GM23248 (cell line): ENCODE measurements around the gene PPP2R2D. TPM values are rescaled to one million over a fixed set of nuclear protein-coding genes. Genes with fewer than 3 reads are reported as not detected.

Experiments
- DNase-seq: peaks from one replicate; pipeline ENCODE4 v3.0.0-alpha.2; 2015
- H2AFZ ChIP-seq: fragments of 200-600 bp; sonication (generic); 2 replicates; pipeline ENCODE4 v1.6.1; 2016; ENCODE audit warnings: antibody characterized with exemption
- H3F3A ChIP-seq: fragments of 200-600 bp; sonication (generic); 2 replicates; pipeline ENCODE4 v1.6.1; 2016; ENCODE audit warnings: mild to moderate bottlenecking, antibody characterized with exemption, mixed run types; ENCODE audit not compliant: insufficient read depth
- H3K27ac ChIP-seq: fragments of 200-600 bp; sonication (generic); 2 replicates; pipeline ENCODE4 v1.5.1; 2016; ENCODE audit warnings: mild to moderate bottlenecking
- H3K27me3 ChIP-seq: fragments of 200-600 bp; sonication (generic); replicated peaks from 2 replicates; pipeline ENCODE4 v1.6.1; 2016; ENCODE audit warnings: mild to moderate bottlenecking; ENCODE audit not compliant: insufficient read depth
- H3K36me3 ChIP-seq: fragments of 200-600 bp; sonication (generic); 2 replicates; pipeline ENCODE4 v1.6.1; 2016; ENCODE audit warnings: low read depth, mild to moderate bottlenecking
- H3K4me1 ChIP-seq: fragments of 200-600 bp; sonication (generic); 2 replicates; pipeline ENCODE4 v1.6.1; 2016; ENCODE audit warnings: mild to moderate bottlenecking; ENCODE audit not compliant: insufficient read depth
- H3K4me2 ChIP-seq: fragments of 200-600 bp; sonication (generic); one replicate; pipeline ENCODE4 v1.6.1; 2016; ENCODE audit warnings: mild to moderate bottlenecking; ENCODE audit not compliant: unreplicated experiment
- H3K4me3 ChIP-seq: fragments of 200-600 bp; sonication (generic); 2 replicates; pipeline ENCODE4 v1.5.1; 2016; ENCODE audit warnings: mild to moderate bottlenecking
- H3K79me2 ChIP-seq: fragments of 200-600 bp; sonication (generic); 2 replicates; pipeline ENCODE4 v1.6.1; 2016; ENCODE audit warnings: mild to moderate bottlenecking; ENCODE audit not compliant: insufficient read depth
- H3K9ac ChIP-seq: fragments of 200-600 bp; sonication (generic); 2 replicates; pipeline ENCODE4 v1.6.1; 2016; ENCODE audit warnings: mild to moderate bottlenecking
- H3K9me2 ChIP-seq: fragments of 200-600 bp; sonication (generic); 2 replicates; pipeline ENCODE4 v1.6.1; 2016; ENCODE audit warnings: mixed run types, mild to moderate bottlenecking, moderate library complexity; ENCODE audit not compliant: insufficient read depth
- H3K9me3 ChIP-seq: fragments of 200-600 bp; sonication (generic); one replicate; pipeline ENCODE4 v1.6.1; 2017; ENCODE audit warnings: low read depth
- H4K20me1 ChIP-seq: fragments of 200-600 bp; sonication (generic); 2 replicates; pipeline ENCODE4 v1.6.0; 2016; ENCODE audit not compliant: insufficient read depth
- EZH2 ChIP-seq: fragments of 200-600 bp; sonication (generic); IDR thresholded peaks from 2 replicates; pipeline ENCODE4 v1.6.1; 2018; ENCODE audit warnings: antibody characterized with exemption, mild to moderate bottlenecking; ENCODE audit not compliant: insufficient read depth, poor library complexity, severe bottlenecking
- EZH2phosphoT487 ChIP-seq: fragments of 200-600 bp; sonication (generic); IDR thresholded peaks from 2 replicates; pipeline ENCODE4 v1.6.1; 2018; ENCODE audit warnings: antibody characterized with exemption, moderate library complexity, mild to moderate bottlenecking, low read depth; ENCODE audit not compliant: insufficient read depth
- WGBS, 2 experiments: methylation state at CpG; one replicate each; pipeline ENCODE4 v1.1.6; 2015 to 2017; ENCODE audit warnings: low lambda C conversion rate in 2 of 2, low coverage in 1 of 2; ENCODE audit errors: missing lambda C conversion rate in 2 of 2; 5-methylcytosine and 5-hydroxymethylcytosine counted together
- in situ Hi-C: fragments of 300-500 bp; cut with MboI; formaldehyde crosslinking; loops from 2 replicates; pipeline ENCODE4 v1.15.0; 2020
- polyA plus RNA-seq: library from polyadenylated mRNA; unstranded; fragments of >200 nt; fragmentation: Nextera tagmentation; extraction: Ambion mirVana; gene quantifications from 2 replicates; pipeline ENCODE4 v1.2.1, GENCODE V29; 2016
- total RNA-seq: library from RNA; depleted of rRNA; stranded (reverse); fragments of >200 nt; shearing (Covaris generic); gene quantifications from 2 replicates; pipeline ENCODE4 v1.2.3, GENCODE V29; 2014

PPP2R2D gene
- total and polyA plus RNA-seq, 2 experiments from 2014 or later = 18.5 to 26.2 TPM

GRCh38 chr10:131890276-131891195, 10.3 kb upstream of the PPP2R2D start:
- Histone ChIP-seq H3K79me2 (no peaks in the 10 kb centered on the region), H3K27ac (no peak overlapping the region), H3K4me3 (no peak overlapping the region), H3K4me2 (no peak overlapping the region), H4K20me1 (no peaks in the 10 kb centered on the region), H2AFZ (no peak overlapping the region), H3K9ac (no peak overlapping the region), H3K36me3 (no peaks in the 10 kb centered on the region), H3K9me2 (no peaks in the 10 kb centered on the region), H3K27me3 (peaks cover 24% of the 10 kb centered on the region), H3F3A (no peaks in the 10 kb centered on the region), H3K9me3 (no peaks in the 10 kb centered on the region), H3K4me1 (no peaks in the 10 kb centered on the region)
- in situ Hi-C loops = loop anchor here (25.0 kb wide), 1 partner anchor 247 kb away; no protein-coding TSS in a partner anchor
- no peak for DNase-seq
- 59 to 62% methylated on average over 10 to 11 of the region's 11 CpGs for WGBS, 2 experiments
- TF ChIP-seq EZH2 = no peak
- TF ChIP-seq EZH2phosphoT487 = no peak

DNA sequence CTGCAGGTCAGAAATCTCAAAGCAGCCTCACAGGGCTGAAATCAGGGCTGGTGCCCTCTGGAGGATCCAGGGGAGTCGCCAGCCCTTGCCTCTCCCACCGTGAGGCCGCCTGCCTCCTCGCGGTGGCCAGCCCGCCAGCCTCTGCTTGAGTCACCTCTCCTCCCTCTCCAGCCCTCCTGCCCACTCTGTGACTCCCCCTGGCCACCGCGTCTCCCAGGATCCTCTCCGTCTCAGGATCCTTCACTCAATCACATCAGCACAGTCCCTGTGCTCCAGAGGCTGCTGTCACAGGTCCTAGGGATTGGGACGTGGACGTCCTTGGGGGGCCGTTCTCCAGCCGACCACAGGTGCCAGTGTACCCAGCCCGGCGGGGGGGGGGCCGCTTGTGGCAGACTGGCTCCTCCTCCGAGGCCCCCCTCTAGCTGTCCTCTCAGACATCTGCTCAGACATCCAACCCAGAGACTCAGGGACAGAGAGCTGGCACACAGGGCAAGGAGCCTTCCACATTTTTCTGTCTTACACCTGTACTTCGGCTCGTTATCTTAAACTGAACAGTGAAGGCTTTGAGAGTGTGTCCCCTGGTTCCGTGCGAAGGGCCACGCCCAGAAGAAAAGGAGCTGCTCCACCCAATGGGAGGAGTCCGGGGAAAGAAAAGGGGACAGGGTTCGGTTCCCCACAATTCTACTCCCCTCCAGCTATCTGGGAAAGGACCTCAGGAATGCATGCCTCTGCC, 9.4 kb upstream of the PPP2R2D start:
- peak; percentile 47 for DNase-seq
- no peaks in the 10 kb centered on the region for H3K9me2 ChIP-seq
- H3K27ac ChIP-seq = no peak overlapping the region
- no peaks in the 10 kb centered on the region for H3K36me3 ChIP-seq
- H2AFZ ChIP-seq = no peak overlapping the region
- TF ChIP-seq EZH2 (no peak), EZH2phosphoT487 (no peak)
- no peak overlapping the region for H3K4me2 ChIP-seq
- H3K27me3 ChIP-seq = peaks cover 24% of the 10 kb centered on the region
- H3K9ac ChIP-seq = no peak overlapping the region
- in situ Hi-C loops = loop anchor here (25.0 kb wide), 1 partner anchor 246 kb away; no protein-coding TSS in a partner anchor
- H3K79me2 ChIP-seq = no peaks in the 10 kb centered on the region
- H3K4me1 ChIP-seq = no peaks in the 10 kb centered on the region
- H3F3A ChIP-seq = no peaks in the 10 kb centered on the region
- H4K20me1 ChIP-seq = no peaks in the 10 kb centered on the region
- H3K9me3 ChIP-seq = no peaks in the 10 kb centered on the region
- WGBS, 2 experiments = 41 to 50% methylated on average over 24 of the region's 24 CpGs
- no peak overlapping the region for H3K4me3 ChIP-seq

DNA sequence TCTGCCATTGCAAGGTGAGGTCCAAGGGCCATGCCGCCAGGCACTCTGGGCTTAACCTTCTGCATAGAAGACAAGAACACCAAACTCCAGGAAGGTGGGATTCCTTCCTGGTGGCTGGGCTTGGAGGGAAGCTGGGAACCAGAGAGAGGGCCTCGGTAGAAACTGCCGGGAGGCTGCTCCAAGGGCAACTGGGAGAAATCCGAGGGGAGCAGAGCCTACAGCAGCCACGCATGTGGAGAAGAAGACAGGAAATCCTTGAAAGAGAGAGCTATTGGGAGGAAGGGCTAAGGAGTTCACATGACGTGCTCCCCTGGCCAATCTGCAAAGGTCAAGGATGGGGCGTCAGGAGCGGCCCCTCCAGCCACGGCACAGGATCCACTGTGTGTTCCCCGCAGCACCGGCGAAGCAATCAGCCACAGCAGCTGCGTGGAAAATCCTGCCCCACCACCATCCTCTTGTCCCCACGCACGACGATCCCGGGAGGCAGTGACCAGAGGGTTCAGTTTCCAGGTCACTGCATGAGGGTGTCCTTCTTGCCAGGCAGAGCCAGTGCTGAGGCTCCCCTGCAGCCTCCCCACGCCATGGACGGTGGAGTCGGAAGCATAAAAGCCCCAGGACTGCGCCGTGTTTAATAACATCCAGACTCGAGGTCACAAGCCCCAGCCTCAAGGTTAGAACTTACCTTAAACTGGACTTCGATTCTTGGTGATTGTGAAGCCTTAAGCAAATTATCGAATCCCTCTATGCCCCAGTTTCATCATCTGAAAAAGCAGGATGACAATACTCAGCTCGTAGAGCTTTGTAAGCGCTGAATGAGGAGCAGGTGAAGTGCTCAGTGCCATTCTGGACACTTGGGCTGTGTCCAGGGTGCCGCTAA, 8.6 kb upstream of the PPP2R2D start:
- WGBS, 2 experiments = 43 to 45% methylated on average over 28 of the region's 28 CpGs
- H3K9ac ChIP-seq = no peak overlapping the region

More for the DNA sequence above, 8.6 kb upstream of the PPP2R2D start:
- Histone ChIP-seq H3K4me2 (no peak overlapping the region), H3K79me2 (no peaks in the 10 kb centered on the region), H3K27ac (no peak overlapping the region), H3K9me3 (no peaks in the 10 kb centered on the region), H4K20me1 (no peaks in the 10 kb centered on the region), H3K4me3 (no peak overlapping the region), H3K27me3 (peaks cover 32% of the 10 kb centered on the region), H2AFZ (no peak overlapping the region), H3K36me3 (no peaks in the 10 kb centered on the region), H3K4me1 (no peaks in the 10 kb centered on the region), H3F3A (no peaks in the 10 kb centered on the region), H3K9me2 (no peaks in the 10 kb centered on the region)
- in situ Hi-C loops = loop anchor here (25.0 kb wide), 1 partner anchor 245 kb away; no protein-coding TSS in a partner anchor
- TF ChIP-seq EZH2phosphoT487 = no peak
- DNase-seq = no peak
